ENCODE measurements around the gene DLX2.

DNA sequence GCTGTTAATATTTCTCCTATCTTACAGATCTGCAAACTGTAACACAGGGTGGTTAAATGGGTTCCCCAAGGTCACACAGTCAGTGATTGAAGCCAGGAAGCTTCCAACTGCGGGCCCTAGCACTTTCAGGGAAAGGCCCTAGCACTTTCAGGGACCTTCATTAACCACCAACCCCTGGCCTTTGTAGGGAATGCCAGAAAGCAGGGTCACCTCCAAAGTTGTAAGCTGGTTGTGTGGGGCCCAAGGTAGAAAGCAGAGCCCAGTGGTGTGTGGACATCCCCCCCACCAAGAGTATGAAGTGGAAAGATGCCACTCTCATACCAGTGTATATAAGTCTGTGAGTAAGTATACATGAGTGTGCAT lies 4.4 kb downstream of the DLX2 start:
- TF ChIP-seq, protein P1, sequence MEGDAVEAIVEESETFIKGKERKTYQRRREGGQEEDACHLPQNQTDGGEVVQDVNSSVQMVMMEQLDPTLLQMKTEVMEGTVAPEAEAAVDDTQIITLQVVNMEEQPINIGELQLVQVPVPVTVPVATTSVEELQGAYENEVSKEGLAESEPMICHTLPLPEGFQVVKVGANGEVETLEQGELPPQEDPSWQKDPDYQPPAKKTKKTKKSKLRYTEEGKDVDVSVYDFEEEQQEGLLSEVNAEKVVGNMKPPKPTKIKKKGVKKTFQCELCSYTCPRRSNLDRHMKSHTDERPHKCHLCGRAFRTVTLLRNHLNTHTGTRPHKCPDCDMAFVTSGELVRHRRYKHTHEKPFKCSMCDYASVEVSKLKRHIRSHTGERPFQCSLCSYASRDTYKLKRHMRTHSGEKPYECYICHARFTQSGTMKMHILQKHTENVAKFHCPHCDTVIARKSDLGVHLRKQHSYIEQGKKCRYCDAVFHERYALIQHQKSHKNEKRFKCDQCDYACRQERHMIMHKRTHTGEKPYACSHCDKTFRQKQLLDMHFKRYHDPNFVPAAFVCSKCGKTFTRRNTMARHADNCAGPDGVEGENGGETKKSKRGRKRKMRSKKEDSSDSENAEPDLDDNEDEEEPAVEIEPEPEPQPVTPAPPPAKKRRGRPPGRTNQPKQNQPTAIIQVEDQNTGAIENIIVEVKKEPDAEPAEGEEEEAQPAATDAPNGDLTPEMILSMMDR (IDR thresholded peaks at IDR 0.05) = no peak
- TF ChIP-seq POLR2A (IDR thresholded peaks at IDR 0.05) = no peak
